KOPT-K1 (cell line): ENCODE results near the gene TRIM59.

Experiments used
- H3K27ac ChIP-seq: fragments of 200-600 bp; sonication (generic); 2 replicates; pipeline ENCODE4 v1.5.1; 2016; ENCODE audit warnings: antibody characterized with exemption, mild to moderate bottlenecking, low read depth, low read length; ENCODE audit not compliant: poor library complexity, severe bottlenecking
- H3K36me3 ChIP-seq: fragments of 200-600 bp; sonication (generic); 2 replicates; pipeline ENCODE4 v1.5.1; 2017; ENCODE audit warnings: antibody characterized with exemption, mild to moderate bottlenecking, low read length, moderate library complexity; ENCODE audit not compliant: insufficient read depth
- H3K9me3 ChIP-seq: fragments of 200-600 bp; sonication (generic); 2 replicates; pipeline ENCODE4 v1.5.1; 2017; ENCODE audit warnings: antibody characterized with exemption, low read length, mild to moderate bottlenecking; ENCODE audit not compliant: insufficient read depth, poor library complexity, severe bottlenecking

Gene TRIM59

GRCh38 chr3:160449636-160450598 is at the start of gene TRIM59:
TSS of gene TRIM59 (minus strand) at chr3:160449786. CDS start at chr3:160439183, 10,603 bp downstream.
- Histone ChIP-seq H3K9me3 (no peaks in the 10 kb centered on the region), H3K36me3 (peaks cover 8% of the 10 kb centered on the region; the same call in 1 of the 2 replicates), H3K27ac (peak within 1 kb of the TSS; percentile 83)

GRCh38 chr3:160498202-160498601 is 48.6 kb upstream of the TRIM59 start:
- Histone ChIP-seq H3K9me3 (no peaks in the 10 kb centered on the region), H3K27ac (no peak overlapping the region), H3K36me3 (peaks cover 54% of the 10 kb centered on the region)

- Histone ChIP-seq H3K36me3 (no peaks in the 10 kb centered on the region), H3K27ac (no peak overlapping the region), H3K9me3 (no peaks in the 10 kb centered on the region)
Observed at GRCh38 chr3:160490166-160490565, 40.6 kb upstream of the TRIM59 start.

- Histone ChIP-seq H3K9me3 (no peaks in the 10 kb centered on the region), H3K27ac (no peak overlapping the region)
Observed at GRCh38 chr3:160486459-160486869, 36.9 kb upstream of the TRIM59 start.

GRCh38 chr3:160482796-160483195 is 33.2 kb upstream of the TRIM59 start:
- H3K27ac ChIP-seq, result no peak overlapping the region
- H3K36me3 ChIP-seq, result no peaks in the 10 kb centered on the region
- no peaks in the 10 kb centered on the region for H3K9me3 ChIP-seq

More at GRCh38 chr3:160486459-160486869, 36.9 kb upstream of the TRIM59 start:
- no peaks in the 10 kb centered on the region for H3K36me3 ChIP-seq

GRCh38 chr3:160481856-160482255 is 32.3 kb upstream of the TRIM59 start:
- Histone ChIP-seq H3K9me3 (no peaks in the 10 kb centered on the region), H3K36me3 (no peaks in the 10 kb centered on the region), H3K27ac (no peak overlapping the region)

GRCh38 chr3:160480931-160481330 is 31.3 kb upstream of the TRIM59 start:
- no peaks in the 10 kb centered on the region for H3K9me3 ChIP-seq
- H3K36me3 ChIP-seq, result no peaks in the 10 kb centered on the region
- no peak overlapping the region for H3K27ac ChIP-seq

GRCh38 chr3:160479376-160479775 is 29.8 kb upstream of the TRIM59 start:
- no peak overlapping the region for H3K27ac ChIP-seq
- H3K36me3 ChIP-seq, result no peaks in the 10 kb centered on the region
- H3K9me3 ChIP-seq, result no peaks in the 10 kb centered on the region

- no peaks in the 10 kb centered on the region for H3K9me3 ChIP-seq
- H3K27ac ChIP-seq, result no peak overlapping the region
- H3K36me3 ChIP-seq, result no peaks in the 10 kb centered on the region
Observed at GRCh38 chr3:160478338-160478737, 28.8 kb upstream of the TRIM59 start.

GRCh38 chr3:160477750-160478149 is 28.2 kb upstream of the TRIM59 start:
- no peak overlapping the region for H3K27ac ChIP-seq
- H3K9me3 ChIP-seq, result no peaks in the 10 kb centered on the region
- no peaks in the 10 kb centered on the region for H3K36me3 ChIP-seq

- Histone ChIP-seq H3K27ac (no peak overlapping the region), H3K36me3 (no peaks in the 10 kb centered on the region), H3K9me3 (peaks cover 16% of the 10 kb centered on the region)
Observed at GRCh38 chr3:160475884-160476283, 26.3 kb upstream of the TRIM59 start.

GRCh38 chr3:160475153-160475552 is 25.6 kb upstream of the TRIM59 start:
- H3K36me3 ChIP-seq, result no peaks in the 10 kb centered on the region
- H3K27ac ChIP-seq, result no peak overlapping the region
- H3K9me3 ChIP-seq, result peaks cover 23% of the 10 kb centered on the region

- Histone ChIP-seq H3K27ac (no peak overlapping the region), H3K36me3 (no peaks in the 10 kb centered on the region), H3K9me3 (peaks cover 30% of the 10 kb centered on the region)
Observed at GRCh38 chr3:160474416-160474838, 24.8 kb upstream of the TRIM59 start.

- no peak overlapping the region for H3K27ac ChIP-seq
- no peaks in the 10 kb centered on the region for H3K36me3 ChIP-seq
- peaks cover 34% of the 10 kb centered on the region for H3K9me3 ChIP-seq
Observed at GRCh38 chr3:160473978-160474377, 24.4 kb upstream of the TRIM59 start.

- H3K27ac ChIP-seq, result no peak overlapping the region
- H3K36me3 ChIP-seq, result no peaks in the 10 kb centered on the region
- peaks cover 34% of the 10 kb centered on the region for H3K9me3 ChIP-seq
Observed at GRCh38 chr3:160473221-160473620, 23.6 kb upstream of the TRIM59 start.

GRCh38 chr3:160472344-160472743 is 22.8 kb upstream of the TRIM59 start:
- H3K36me3 ChIP-seq, result no peaks in the 10 kb centered on the region
- no peak overlapping the region for H3K27ac ChIP-seq
- H3K9me3 ChIP-seq, result peaks cover 34% of the 10 kb centered on the region
